DMS53 treated with DMSO at 0.1 percent for 48 hours (cell line): ENCODE data around the gene TRNAU1AP.
"Not testable (repeated sequence)": the region's sequence is repeated elsewhere in the genome, so short reads cannot be mapped to it uniquely, and the experiment has no call there.

ENCODE experiments used
- DNase-seq: peaks from one replicate; lab custom pipeline; 2025; ENCODE audit not compliant: unreplicated experiment; lab: John Stamatoyannopoulos, UW

The TRNAU1AP gene

DNA sequence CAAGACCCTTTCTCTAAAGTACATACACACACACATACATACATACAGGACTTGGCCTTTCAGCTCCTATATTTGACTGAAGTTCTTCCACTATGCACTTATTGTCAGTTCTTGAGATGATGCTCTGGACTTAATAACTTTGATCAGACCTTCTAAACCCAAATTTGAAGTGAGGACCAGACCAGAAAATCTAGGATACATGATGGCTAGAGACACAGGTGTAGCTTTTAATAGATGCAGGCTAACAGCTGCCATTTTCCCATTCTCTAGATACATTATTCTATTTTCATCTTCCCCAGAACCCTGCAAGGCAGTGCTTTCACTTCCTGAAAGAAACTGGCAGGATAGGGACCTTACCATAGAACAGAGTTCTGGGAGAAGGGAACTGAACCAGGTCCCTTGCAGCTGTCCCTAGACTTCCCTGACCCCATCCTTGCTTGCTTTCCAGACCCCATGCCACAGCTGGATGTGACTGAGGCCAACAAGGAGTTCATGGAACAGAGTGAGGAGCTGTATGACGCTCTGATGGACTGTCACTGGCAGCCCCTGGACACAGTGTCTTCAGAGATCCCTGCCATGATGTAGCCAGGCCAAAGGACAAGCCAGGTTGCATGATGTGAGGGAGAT, 24.3 kb downstream of the TRNAU1AP start:
- DNase-seq: no peak

DNA sequence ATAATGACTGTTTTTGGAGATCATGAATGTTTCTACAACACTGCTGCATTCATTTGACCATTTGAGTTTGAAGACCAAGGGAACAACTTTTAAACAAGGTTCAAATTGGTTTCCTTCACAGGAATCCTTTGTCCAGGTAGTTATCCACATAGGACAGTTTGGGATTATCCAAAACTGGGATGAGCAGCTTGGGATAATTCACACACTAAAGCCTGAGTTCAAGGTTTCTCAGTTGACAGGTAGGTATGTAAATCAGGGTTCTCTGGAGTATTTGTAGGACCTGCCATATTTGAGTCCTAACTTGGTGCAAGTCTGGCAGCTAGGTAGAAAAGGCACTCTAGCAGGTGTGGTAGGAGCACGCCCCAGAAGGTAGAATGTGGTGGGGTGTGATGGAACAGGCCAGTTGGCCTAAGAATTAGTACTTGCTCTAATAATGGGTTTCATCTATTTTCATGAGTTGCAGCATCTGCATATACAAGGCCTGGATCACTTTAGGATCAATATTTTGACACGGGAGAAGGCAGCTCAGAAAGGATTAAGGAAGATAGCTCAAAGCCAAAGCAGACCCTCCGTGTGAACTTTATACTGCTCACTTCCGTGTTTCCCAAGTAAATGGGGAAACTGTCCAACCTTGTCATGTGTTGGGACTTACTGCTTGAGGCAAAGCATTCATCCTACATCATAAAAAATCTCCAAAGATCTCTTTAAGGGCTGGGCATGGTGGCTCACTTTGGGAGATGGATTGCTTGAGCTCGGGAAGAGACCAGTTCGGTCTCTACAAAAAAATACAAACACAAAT, 25.1 kb downstream of the TRNAU1AP start:
- DNase-seq: no peak

DNA sequence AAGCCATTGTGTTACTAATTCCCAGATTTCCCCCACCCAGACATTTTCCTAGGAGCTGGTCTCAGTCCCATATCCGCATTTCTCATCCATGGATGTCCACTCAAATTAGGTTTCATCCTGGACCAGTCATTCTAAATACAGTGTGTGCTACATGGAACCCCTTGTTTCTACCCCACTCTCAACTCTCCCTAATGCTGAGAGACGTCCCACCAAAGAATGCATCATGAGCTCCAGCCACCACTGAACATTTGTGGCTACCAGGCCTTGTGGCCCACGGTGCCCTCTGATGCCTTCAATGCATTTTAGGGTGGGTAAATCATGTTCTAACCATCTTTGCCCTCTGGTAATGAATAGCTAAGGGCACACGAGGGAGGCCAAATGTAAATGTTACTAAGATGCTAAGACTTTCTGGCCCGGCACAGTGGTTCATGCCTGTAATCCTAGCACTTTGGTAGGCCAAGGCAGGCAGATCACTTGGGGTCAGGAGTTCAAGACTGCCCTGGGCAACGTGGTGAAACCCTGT, 25.9 kb downstream of the TRNAU1AP start:
- DNase-seq: no peak

DNA sequence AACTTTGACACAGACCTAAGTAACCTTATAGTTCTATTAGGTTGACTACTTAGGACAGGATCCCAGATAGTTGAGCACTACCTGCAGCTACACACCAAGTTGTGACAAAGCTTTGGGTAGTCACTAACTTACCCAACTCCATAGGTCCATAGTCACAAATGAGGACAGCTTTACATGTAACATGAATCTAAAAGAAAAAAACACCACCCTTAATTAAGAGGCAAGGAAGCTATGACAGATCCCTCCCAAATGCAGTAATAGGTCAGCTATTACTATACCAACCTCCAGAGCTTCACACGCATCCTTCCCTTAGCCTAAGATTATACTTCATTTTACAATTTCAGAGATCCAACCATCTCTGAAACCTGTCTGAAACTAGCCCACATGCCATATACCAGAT, 26.5 kb downstream of the TRNAU1AP start:
- DNase-seq: no peak

DNA sequence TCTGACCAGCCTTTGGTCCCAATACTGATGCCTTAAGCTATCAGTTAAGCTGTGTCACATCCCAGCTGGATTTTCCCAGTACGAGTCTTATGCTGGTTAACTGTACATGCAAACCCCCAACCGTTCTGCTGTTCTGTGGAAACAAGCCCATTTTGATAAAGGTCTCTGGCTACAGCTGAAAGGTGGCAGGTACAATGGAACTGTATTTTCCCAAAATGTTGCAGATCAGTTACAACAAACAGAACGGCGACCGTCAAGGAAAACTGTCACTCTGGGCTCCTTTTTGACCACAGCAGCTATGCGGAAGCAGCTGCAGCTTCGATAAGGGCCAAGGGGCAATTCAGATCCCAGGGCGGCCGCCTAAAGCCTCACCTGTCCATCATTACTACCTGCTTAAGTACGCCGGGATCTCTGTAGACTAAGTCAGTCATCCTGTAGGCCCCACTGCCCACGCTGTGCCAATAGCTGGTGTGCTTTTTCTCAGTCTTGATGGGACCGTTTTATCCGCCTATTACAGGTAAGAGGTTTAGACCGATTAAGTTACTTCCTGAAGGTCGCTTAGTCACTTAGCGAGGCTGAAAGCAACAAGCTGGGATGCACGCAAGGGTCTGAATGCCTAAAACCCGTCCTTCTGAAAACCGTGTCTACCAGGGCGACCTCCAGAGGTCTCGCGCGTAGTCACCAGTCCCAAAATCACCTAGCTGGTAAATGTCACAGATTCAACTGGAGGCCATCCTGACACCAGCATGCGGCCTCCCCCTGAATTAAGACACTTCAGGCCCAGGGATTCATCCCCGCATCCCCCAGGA, 28.0 kb downstream of the TRNAU1AP start:
- peak; percentile 67 for DNase-seq

DNA sequence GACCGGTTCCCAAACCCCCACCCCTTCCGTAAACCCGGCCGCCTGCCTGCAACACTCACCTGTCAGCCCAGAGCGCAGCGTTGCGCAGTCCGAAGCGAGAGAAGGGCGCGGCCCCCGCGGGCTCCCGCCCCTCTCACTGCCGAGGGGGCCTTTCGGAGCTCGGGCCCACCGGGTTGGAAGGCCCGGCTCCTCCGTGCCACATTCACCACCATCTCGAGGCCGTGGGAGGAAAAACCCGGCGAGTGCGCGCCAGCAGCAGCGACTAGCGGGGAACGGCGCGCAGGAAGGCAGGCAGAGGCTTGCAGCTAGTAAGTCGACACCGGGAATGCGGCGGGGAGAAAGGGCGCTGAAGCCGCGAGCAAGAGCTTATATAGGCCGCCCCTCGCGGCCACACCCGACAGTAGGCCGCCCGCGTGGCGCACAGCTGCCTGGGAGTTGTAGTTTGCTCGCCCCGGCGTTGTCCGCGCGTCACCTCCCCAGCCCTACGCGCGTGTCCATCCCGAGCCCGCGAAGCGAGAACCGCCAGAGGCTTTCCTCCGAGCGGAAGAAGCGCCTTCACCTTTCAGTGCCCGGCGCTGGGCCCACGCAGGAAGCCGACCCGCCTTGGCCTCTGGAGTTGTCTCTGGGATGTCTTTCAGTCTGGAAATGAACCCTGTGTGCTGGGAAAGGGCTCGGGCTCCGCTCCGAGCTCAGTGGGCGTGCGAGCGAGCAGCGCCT, 28.8 kb downstream of the TRNAU1AP start:
- DNase-seq: peak; percentile 92

DNA sequence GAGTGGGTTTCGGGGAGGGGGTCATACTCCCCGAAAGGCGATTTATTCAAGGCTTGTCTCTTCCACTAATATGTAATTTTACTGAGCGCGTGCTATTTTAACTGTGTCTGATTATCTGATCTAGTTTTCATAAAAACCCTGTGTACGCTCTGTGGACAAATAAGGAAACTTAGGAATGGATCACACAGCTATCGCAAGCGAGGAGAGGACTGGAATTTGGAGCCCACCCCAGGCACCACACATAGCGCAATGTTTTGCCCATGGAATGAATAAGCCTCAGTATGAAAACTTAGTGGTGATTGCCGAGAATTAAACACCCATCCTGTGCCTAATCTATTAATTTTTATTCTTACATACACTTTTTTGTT, 29.3 kb downstream of the TRNAU1AP start:
- DNase-seq: peak; percentile 62

DNA sequence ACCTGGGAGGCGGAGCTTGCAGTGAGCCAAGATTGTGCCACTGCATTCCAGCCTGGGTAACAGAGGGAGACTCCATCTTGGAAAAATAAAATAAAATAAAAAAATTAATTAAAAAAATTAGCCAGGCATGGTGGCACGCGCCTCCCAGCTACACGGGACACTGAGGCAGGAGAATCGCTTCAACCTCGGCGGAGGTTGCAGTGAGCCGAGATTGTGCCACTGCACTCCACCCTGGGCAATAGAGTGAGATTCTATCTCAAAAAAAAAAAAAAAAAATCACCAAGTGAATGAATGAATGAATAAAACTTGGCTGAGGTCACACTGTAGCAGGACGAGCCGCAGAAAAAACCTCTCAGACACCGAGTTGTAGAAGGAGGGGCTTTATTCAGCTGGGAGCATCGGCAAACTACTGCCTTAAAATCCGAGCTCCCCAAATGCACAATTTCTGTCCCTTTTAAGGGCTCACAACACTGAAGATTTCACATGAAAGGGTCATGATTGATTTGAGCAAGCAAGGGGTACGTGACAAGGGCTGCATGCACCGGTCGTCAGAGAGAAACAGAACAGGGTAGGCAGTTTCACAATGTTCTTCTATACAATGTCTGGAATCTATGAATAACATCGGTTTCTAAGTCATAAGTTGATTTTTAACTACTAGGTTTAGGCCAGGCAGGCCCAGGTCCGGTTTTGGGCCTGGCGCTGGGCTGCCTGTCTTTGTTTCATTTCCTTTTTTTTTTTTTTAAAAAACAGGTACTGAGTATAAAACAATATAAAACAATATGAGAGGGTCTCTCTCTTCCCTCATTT, 33.9 kb downstream of the TRNAU1AP start:
- DNase-seq: not testable (repeated sequence)

DNA sequence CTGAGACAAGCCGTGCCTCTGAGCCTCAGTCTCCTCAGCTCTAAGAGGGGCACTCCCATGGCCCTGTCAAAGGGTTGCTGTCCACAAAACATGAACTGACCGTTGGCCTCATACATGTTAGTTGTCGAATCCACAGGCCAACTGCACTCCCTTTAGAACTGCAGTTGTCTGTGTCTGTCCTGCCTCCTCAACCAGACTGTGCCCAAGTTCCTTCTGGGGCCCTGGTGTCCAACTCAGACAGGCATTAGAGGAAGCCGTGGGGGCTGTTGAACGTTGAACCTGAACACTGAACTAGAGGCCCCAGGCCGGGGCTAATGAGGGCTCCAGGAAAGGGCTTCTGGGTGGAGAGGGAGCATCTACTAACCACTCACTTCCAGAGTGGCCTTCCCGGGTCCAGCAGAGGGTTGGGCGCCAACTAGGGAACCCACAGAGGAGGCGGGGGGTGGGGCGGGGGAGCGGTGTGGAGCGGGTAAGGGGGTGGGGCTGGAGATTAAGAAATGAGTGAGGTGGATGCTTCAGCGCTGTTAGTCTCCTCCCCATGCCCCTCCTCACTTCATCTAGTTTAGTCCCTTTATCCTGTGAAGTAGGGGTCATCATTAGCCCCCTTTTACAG, 38.9 kb downstream of the TRNAU1AP start, which contains the start of gene RAB42:
RAB42 (plus strand) TSS at position 558 of the 613 bp plus-strand sequence. CDS start 247 bp downstream, outside the sequence.
- DNase-seq: no peak

DNA sequence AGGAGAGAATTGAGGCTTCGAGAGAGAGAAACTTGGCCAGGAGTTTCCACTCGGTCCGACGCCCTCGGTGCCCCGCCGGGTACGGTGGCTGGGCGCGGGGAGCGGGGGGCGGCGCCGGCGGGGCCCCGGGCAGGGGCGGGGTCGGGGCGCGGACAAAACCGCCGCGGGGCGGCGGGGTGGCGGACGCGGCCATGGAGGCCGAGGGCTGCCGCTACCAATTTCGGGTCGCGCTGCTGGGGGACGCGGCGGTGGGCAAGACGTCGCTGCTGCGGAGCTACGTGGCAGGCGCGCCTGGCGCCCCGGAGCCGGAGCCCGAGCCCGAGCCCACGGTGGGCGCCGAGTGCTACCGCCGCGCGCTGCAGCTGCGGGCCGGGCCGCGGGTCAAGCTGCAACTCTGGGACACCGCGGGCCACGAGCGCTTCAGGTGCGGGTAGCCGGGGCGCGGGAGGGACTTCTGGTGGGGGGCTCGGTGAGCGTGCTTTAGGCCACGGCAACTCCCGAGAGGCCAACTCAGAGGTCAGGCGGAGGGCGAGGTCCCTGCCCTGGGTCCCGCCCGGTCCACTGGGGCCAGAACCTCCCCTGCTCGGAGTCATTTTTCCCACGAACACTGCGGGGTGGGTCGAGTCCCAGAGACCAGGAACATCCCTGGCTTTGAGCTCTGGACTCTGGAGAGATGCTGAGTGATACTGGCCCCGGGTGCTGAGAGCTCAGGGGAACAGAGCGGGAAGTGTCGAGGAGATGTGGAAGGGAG, 39.6 kb downstream of the TRNAU1AP start:
- no peak for DNase-seq

DNA sequence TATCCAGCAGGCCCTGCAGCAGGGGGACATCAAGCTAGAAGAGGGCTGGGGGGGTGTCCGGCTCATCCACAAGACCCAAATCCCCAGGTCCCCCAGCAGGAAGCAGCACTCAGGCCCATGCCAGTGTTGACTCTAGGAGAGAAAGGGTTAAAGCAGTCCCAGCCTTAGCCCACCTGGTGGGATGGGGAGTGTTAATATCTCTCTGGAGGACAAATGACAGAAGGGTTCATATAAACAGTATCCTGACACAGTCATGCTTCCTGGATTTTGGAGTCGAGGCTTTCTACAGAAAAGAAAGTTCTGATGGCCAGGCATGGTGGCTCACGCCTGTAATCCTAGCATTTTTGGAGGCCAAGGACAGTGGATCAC, 41.1 kb downstream of the TRNAU1AP start:
- not testable (repeated sequence) for DNase-seq

DNA sequence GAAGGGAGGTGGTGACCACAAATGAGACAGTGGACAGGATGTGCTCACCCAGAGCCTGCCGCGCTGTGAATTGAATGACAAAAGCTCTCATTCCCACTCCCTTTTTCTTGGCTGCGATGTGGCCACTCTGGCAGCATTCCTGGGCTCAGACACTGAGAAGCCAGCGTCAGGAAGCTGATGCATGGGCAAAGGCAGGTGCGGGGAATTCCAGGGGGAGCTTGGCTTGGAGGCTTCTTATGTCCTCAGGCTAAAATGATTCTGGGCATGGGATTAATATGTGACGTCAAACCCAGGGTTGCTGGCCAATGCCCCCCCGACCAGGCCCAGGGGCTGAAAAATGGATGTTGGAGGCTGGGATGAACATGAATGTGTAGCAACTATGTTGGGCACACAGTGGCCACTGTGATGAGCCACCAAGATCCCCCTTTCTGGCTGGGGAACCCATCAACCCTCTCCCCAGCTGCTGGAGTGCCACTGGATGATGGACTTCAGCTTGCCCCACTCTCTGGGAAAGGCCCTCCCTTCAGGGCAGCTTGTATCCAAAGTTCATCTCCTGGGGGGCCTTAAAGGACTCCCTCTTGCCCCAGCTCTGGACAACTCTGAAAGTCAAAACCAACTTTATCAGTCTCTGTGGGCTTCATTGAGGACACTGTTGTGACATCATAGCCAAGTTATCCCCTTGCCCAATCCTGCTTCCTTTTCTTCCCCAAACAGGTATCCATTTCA, 42.0 kb downstream of the TRNAU1AP start:
- not testable (repeated sequence) for DNase-seq

DNA sequence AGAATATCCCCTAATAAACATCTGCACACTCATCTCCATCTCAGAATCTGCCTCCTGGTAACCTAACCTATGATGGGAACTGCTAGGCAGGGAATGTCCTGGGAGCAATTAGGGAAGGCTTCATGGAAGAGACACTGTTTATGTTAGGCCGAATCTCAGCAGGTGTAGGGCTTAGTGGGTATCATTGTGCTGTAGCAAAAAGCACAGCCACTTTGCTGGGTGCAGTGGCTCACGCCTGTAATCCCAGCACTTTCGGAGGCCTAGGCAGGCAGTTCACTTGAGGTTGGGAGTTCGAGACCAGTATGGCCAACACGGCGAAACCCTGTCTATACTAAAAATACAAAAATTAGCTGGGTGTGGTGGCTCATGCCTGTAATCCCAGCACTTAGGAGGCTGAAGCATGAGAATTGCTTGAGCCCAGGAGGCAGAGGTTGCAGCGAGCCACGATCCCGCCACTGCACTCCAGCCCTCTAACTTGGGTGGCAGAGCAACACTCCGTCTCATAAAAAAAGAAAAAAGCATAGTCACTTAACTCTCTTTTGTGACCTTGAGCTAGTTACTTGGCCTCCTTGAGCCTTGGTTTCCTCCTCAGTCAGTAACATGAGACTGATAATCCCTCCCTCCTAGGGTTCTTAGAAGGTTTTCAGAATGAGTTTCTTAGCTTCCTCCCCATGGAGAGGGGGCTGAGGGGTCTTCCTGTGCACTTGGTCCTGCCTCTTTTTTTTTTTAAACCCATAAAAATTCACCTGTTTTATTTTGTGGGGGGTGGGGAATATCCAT, 42.7 kb downstream of the TRNAU1AP start:
- DNase-seq: no peak

DNA sequence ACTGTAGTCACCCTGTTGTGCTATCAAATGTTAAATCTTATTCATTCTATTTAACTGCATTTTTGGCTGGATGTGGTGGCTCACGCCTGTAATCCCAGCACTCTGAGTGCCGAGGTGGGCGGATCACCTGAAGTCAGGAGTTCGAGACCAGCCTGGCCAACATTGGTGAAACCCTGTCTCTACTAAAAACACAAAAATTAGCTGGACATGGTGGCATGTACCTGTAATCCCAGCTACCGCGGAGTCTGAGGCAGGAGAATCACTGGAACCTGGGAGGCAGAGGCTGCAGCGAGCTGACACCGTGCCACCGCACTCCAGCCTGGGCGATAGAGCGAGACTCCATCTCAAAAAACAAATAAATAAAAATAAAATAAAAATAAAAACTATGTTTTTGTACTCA, 43.4 kb downstream of the TRNAU1AP start:
- not testable (repeated sequence) for DNase-seq

DNA sequence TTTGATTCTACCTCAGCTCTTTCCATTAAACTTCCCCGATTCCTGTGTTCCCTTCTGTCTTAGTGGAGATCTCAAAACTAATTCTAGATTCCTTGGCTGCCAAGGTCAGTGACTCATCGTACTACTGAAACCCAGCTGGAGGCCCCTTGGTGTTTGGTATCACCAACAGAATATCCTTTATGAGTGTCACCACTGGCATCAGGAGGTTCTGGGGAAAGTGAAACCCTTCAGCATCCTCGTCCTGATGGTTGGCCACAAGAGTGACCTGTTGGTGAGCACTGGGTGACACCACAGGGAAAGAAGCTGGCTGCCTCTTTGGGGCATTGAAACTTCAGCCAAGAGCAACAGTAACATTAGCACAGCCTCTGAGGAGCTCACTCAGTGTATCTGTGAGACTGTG, 48.8 kb downstream of the TRNAU1AP start:
- no peak for DNase-seq

DNA sequence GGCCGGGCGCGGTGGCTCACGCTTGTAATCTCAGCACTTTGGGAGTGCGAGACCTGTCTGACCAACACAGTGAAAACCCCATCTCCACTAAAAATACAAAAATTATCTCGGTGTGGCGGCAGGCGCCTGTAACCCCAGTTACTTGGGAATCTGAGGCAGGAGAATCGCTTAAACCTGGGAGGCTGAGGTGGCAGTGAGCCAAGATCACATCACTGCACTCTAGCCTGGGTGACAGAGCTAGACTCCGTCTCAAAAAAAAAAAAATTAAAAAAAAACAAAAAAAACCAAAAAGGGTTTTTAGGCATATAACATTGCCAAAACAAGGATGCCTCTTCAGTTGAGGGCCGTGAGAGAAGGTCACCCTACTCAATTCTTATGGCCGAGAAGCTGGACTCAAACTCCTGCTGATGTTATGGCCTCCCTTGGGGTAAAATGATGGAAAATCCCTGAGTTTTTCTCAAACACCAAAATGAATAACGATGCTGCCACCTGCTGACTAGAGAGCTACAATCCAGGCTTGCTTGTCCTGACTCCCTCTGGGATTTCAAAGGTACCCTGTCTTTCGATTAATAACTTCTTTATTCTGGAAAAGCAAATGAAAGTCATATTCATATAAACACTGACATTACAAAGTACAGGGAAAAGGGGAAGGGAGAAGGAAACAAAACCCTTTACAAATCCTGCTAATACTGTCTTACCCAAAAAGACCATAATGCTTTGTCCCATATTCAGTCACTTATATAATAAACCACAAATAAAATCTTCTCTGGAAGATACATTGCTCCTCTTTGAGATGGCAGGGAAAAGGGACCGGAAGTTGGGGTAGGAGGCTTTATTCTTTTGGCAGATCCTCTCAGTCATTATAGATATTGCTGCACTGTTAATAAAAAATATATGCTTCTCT, 49.9 kb downstream of the TRNAU1AP start:
- peak; percentile 77 for DNase-seq
